GM18505 (cell line): Measurements from ENCODE around the gene ATG7.

Experiments
- ATAC-seq: cut with Tn5 transposase; IDR thresholded peaks from one replicate; pipeline ENCODE4 v1.9.1; 2021; ENCODE audit not compliant: unreplicated experiment
- POLR2A ChIP-seq: IDR thresholded peaks from 4 replicates; pipeline ENCODE4 v1.6.1; 2011; ENCODE audit warnings: borderline replicate concordance; ENCODE audit not compliant: insufficient read depth, insufficient read length; ENCODE audit errors: extremely low read depth

Gene ATG7

GRCh38 chr3:11367143-11367693, 95.0 kb downstream of the ATG7 start:
- no peak for TF ChIP-seq POLR2A

GRCh38 chr3:11370191-11370590, 98.0 kb downstream of the ATG7 start:
- TF ChIP-seq POLR2A: no peak
- no peak for ATAC-seq

More at GRCh38 chr3:11367143-11367693, 95.0 kb downstream of the ATG7 start:
- no peak for ATAC-seq

GRCh38 chr3:11370966-11371365, 98.8 kb downstream of the ATG7 start:
- TF ChIP-seq POLR2A: no peak

DNA sequence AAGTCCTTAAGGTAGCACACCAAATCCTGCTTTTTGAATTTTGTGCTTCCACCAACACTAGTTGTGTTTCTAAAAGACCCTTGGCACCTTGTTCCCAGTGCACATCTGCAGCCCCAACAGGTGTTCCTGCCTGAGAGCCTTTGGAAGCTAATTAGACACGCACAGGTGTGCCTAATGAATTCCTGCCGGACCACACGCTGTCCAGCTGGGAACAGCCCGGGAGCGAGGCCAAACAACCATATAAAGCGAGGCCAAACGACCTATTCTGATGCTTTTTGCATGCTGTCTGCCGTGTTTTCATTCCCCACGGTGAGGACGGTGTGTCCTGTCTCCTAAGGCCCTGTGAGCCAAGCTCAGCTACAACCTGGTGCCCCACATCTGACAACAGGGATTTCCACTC, 99.5 kb downstream of the ATG7 start:
- no peak for TF ChIP-seq POLR2A
- no peak for ATAC-seq

More at GRCh38 chr3:11370966-11371365, 98.8 kb downstream of the ATG7 start:
- ATAC-seq: no peak

GRCh38 chr3:11373235-11373634, 101.0 kb downstream of the ATG7 start:
- no peak for ATAC-seq
- TF ChIP-seq POLR2A: no peak

DNA sequence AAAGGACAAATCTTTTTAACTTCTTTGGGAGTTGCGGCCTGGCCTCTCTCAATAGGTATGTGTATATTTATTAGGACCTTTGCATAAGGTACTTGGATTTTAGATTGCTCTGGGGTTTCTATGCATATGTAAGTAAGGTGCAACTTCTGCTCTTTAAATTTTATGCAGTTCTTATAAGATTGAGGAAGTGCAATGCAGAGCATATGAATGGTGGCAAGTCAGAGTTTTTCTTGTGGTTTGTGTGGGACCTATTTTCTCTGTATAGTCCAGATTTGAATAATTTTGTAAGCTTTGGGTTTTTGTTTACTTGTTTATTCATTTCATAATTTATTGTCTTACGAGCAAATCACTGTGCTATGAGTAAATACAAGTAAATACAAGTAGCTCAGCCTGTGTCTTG, 101.5 kb downstream of the ATG7 start:
- ATAC-seq: no peak
- no peak for TF ChIP-seq POLR2A

- no peak for TF ChIP-seq POLR2A
- no peak for ATAC-seq
These were observed 103.3 kb downstream of the ATG7 start for GRCh38 chr3:11375333-11376088.

- TF ChIP-seq POLR2A: no peak
- no peak for ATAC-seq
These were observed 105.5 kb downstream of the ATG7 start for GRCh38 chr3:11377719-11378118.

GRCh38 chr3:11379238-11379823, 107.1 kb downstream of the ATG7 start:
- ATAC-seq: no peak
- no peak for TF ChIP-seq POLR2A

GRCh38 chr3:11379824-11380701, 107.9 kb downstream of the ATG7 start:
- no peak for ATAC-seq
- no peak for TF ChIP-seq POLR2A

- ATAC-seq: no peak
- TF ChIP-seq POLR2A: no peak
These were observed 108.9 kb downstream of the ATG7 start for GRCh38 chr3:11381141-11381540.

- TF ChIP-seq POLR2A: no peak
- no peak for ATAC-seq
These were observed 109.4 kb downstream of the ATG7 start for GRCh38 chr3:11381563-11381962.

GRCh38 chr3:11382146-11382745, 110.0 kb downstream of the ATG7 start:
- no peak for TF ChIP-seq POLR2A
- ATAC-seq: no peak

- TF ChIP-seq POLR2A: no peak
- no peak for ATAC-seq
These were observed 111.9 kb downstream of the ATG7 start for GRCh38 chr3:11384074-11384473.

DNA sequence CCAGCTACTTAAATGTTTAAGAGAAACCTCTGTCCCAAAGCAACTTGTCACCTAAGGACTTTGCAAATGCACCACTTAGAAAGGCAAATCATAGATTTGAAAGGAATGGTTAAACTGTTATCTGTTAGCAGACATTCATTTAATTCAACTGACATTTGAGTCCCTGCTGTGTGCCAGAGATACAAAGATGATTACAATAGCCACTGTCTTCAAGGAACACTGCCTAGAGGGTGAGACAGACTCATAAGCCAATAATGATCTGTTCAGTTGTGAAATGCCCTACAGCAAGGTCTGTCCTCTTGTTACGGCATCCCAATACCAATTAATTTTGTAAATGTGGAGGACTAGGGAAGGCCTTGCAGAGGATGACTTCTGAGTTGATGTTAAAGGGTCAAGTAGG, 113.1 kb downstream of the ATG7 start:
- ATAC-seq: no peak
- no peak for TF ChIP-seq POLR2A
